CD4-positive, alpha-beta T cell treated with Interleukin-4 for 1 hour (primary cell): ENCODE data around the gene TCF7L2.
"Not testable (repeated sequence)": the region's sequence is repeated elsewhere in the genome, so short reads cannot be mapped to it uniquely, and the experiment has no call there.

ENCODE experiments used
- DNase-seq, 2 donors: peaks; one replicate each; pipeline ENCODE4 v3.0.0-alpha.2; 2020 to 2022

Gene TCF7L2

GRCh38 chr10:113047963-113048781, 98.1 kb downstream of the TCF7L2 start:
- DNase-seq, result no peak

GRCh38 chr10:113049881-113050280, 99.8 kb downstream of the TCF7L2 start:
- DNase-seq, result no peak

GRCh38 chr10:113052076-113052830, 102.2 kb downstream of the TCF7L2 start:
- no peak for DNase-seq

GRCh38 chr10:113053091-113053490, 103.0 kb downstream of the TCF7L2 start:
- DNase-seq, result no peak

- DNase-seq, result no peak
Measured at GRCh38 chr10:113053881-113054280, 103.8 kb downstream of the TCF7L2 start.

- DNase-seq, result no peak
Measured at GRCh38 chr10:113055458-113055857, 105.4 kb downstream of the TCF7L2 start.

GRCh38 chr10:113056030-113056429, 106.0 kb downstream of the TCF7L2 start:
- no peak for DNase-seq

- DNase-seq, result no peak
Measured at GRCh38 chr10:113056441-113057021, 106.5 kb downstream of the TCF7L2 start.

GRCh38 chr10:113057948-113058522, 108.0 kb downstream of the TCF7L2 start:
- no peak for DNase-seq

GRCh38 chr10:113058523-113059370, 108.7 kb downstream of the TCF7L2 start:
- DNase-seq, result no peak

GRCh38 chr10:113059371-113059780, 109.3 kb downstream of the TCF7L2 start:
- DNase-seq, result no peak

- no peak for DNase-seq
Measured at GRCh38 chr10:113060201-113061053, 110.4 kb downstream of the TCF7L2 start.

GRCh38 chr10:113061054-113061430, 111.0 kb downstream of the TCF7L2 start:
- no peak for DNase-seq

GRCh38 chr10:113061557-113061956, 111.5 kb downstream of the TCF7L2 start:
- no peak for DNase-seq

GRCh38 chr10:113063043-113063967, 113.3 kb downstream of the TCF7L2 start:
- no peak for DNase-seq

GRCh38 chr10:113064039-113064438, 114.0 kb downstream of the TCF7L2 start:
- no peak for DNase-seq

- DNase-seq, result not testable (repeated sequence)
Measured at GRCh38 chr10:113066120-113066519, 116.1 kb downstream of the TCF7L2 start.

GRCh38 chr10:113066561-113067312, 116.7 kb downstream of the TCF7L2 start:
- DNase-seq, result no peak

GRCh38 chr10:113067501-113067900, 117.5 kb downstream of the TCF7L2 start:
- no peak for DNase-seq
